HepG2 (cell line): ENCODE data around the gene ENTPD5. TPM values are rescaled to one million over a fixed set of nuclear protein-coding genes. Genes with fewer than 3 reads are reported as not detected.

Source experiments
- CENPX ChIP-seq: sonication (generic); formaldehyde crosslinking; IDR thresholded peaks from 2 replicates; pipeline ENCODE4 v1.9.0; 2021; ENCODE audit warnings: mild to moderate bottlenecking, missing genetic modification reagents, moderate library complexity
- ERF ChIP-seq: IDR thresholded peaks from 2 replicates; pipeline ENCODE4 v1.6.1; 2018; ENCODE audit warnings: missing biosample characterization, missing genetic modification reagents
- FUBP1 ChIP-seq: sonication (generic); formaldehyde crosslinking; IDR thresholded peaks from 2 replicates; pipeline ENCODE4 v1.5.1; 2020; ENCODE audit warnings: missing genetic modification reagents, mild to moderate bottlenecking, borderline replicate concordance
- HNF4G ChIP-seq, 2 experiments: sonication (generic) in 1 of 2; formaldehyde crosslinking in 1 of 2; IDR thresholded peaks; 2 replicates each; pipeline versions ENCODE4 v1.4.0 to v1.6.1; 2011 to 2020; ENCODE audit warnings: borderline replicate concordance in 2 of 2, low read depth in 2 of 2, mild to moderate bottlenecking in 2 of 2, low read length in 1 of 2, missing genetic modification reagents in 1 of 2, moderate library complexity in 1 of 2
- MAF1 ChIP-seq: sonication (generic); formaldehyde crosslinking; IDR thresholded peaks from 2 replicates; pipeline ENCODE4 v1.5.0; 2020; ENCODE audit warnings: missing genetic modification reagents, borderline replicate concordance
- MIXL1 ChIP-seq: IDR thresholded peaks from 2 replicates; pipeline ENCODE4 v1.6.1; 2016
- NFKBIZ ChIP-seq: IDR thresholded peaks from 2 replicates; pipeline ENCODE4 v1.6.1; 2018; ENCODE audit warnings: missing genetic modification reagents, missing compliant biosample characterization
- TCF12 ChIP-seq, 2 experiments: fragments of 450-650 bp in 1 of 2; sonication (generic) in 1 of 2; formaldehyde crosslinking in 1 of 2; IDR thresholded peaks; 2 replicates each; pipeline versions ENCODE4 v1.6.1 to v1.8.0; 2017 to 2022; ENCODE audit warnings: antibody characterized with exemption in 1 of 2, mild to moderate bottlenecking in 1 of 2, missing genetic modification reagents in 1 of 2, moderate library complexity in 1 of 2
- ZBTB37 ChIP-seq: sonication (generic); formaldehyde crosslinking; IDR thresholded peaks from 2 replicates; pipeline ENCODE4 v1.4.0; 2020; ENCODE audit warnings: mild to moderate bottlenecking, missing genetic modification reagents
- ZNF160 ChIP-seq: sonication (generic); formaldehyde crosslinking; IDR thresholded peaks from 2 replicates; pipeline ENCODE4 v1.8.0; 2022; ENCODE audit warnings: mild to moderate bottlenecking, inconsistent platforms, missing genetic modification reagents
- ZNF24 ChIP-seq: fragments of 450-650 bp; IDR thresholded peaks from 2 replicates; pipeline ENCODE4 v1.6.1; 2017; ENCODE audit warnings: antibody characterized with exemption, mild to moderate bottlenecking
- ZNF766 ChIP-seq: sonication (generic); formaldehyde crosslinking; IDR thresholded peaks from 2 replicates; pipeline ENCODE4 v1.5.0; 2020; ENCODE audit warnings: missing genetic modification reagents, borderline replicate concordance
- polyA plus RNA-seq, 8 experiments: library from polyadenylated mRNA; depleted of rRNA in 3 of 8; stranded (reverse) in 7 of 8; unstranded in 1 of 8; fragments of >200 nt; fragmentation: Illumina TruSeq in 4 of 8; extraction: Trizol in 4 of 8; gene quantifications; 2 replicates each; pipeline versions ENCODE4 v1.2.1 to v1.2.3, GENCODE V29; 2011 to 2016; ENCODE audit warnings: low read depth in 4 of 8, missing spikeins in 1 of 8, mixed read lengths in 1 of 8; ENCODE audit not compliant: insufficient read depth in 1 of 8
- total RNA-seq, 5 experiments: library from RNA; depleted of rRNA; stranded (reverse); fragments of >200 nt; fragmentation: Illumina TruSeq; extraction: Trizol; gene quantifications; 2 replicates each; pipeline ENCODE4 v1.2.3, GENCODE V29; 2016; ENCODE audit warnings: low read depth in 1 of 5
- TF ChIP-seq, protein P1 (sequence below): sonication (generic); formaldehyde crosslinking; IDR thresholded peaks from 2 replicates; pipeline ENCODE4 v1.5.1; 2020; ENCODE audit warnings: mild to moderate bottlenecking, missing genetic modification reagents, borderline replicate concordance
- TF ChIP-seq, protein P2 (sequence below): sonication (generic); formaldehyde crosslinking; IDR thresholded peaks from 2 replicates; pipeline ENCODE4 v1.4.0; 2020; ENCODE audit warnings: missing genetic modification reagents
- TF ChIP-seq, protein P3 (sequence below): sonication (generic); formaldehyde crosslinking; IDR thresholded peaks from 2 replicates; pipeline ENCODE4 v1.5.1; 2020; ENCODE audit warnings: mild to moderate bottlenecking, missing genetic modification reagents

Gene ENTPD5
- total and polyA plus RNA-seq, 2 of the 13 experiments (the other 11 are each of a cell fraction or from before 2014, with no cell fraction given) = 33.8 to 43.3 TPM

GRCh38 chr14:73996731-73997107, 22.4 kb downstream of the ENTPD5 start (continued):
- TF ChIP-seq, protein P1, sequence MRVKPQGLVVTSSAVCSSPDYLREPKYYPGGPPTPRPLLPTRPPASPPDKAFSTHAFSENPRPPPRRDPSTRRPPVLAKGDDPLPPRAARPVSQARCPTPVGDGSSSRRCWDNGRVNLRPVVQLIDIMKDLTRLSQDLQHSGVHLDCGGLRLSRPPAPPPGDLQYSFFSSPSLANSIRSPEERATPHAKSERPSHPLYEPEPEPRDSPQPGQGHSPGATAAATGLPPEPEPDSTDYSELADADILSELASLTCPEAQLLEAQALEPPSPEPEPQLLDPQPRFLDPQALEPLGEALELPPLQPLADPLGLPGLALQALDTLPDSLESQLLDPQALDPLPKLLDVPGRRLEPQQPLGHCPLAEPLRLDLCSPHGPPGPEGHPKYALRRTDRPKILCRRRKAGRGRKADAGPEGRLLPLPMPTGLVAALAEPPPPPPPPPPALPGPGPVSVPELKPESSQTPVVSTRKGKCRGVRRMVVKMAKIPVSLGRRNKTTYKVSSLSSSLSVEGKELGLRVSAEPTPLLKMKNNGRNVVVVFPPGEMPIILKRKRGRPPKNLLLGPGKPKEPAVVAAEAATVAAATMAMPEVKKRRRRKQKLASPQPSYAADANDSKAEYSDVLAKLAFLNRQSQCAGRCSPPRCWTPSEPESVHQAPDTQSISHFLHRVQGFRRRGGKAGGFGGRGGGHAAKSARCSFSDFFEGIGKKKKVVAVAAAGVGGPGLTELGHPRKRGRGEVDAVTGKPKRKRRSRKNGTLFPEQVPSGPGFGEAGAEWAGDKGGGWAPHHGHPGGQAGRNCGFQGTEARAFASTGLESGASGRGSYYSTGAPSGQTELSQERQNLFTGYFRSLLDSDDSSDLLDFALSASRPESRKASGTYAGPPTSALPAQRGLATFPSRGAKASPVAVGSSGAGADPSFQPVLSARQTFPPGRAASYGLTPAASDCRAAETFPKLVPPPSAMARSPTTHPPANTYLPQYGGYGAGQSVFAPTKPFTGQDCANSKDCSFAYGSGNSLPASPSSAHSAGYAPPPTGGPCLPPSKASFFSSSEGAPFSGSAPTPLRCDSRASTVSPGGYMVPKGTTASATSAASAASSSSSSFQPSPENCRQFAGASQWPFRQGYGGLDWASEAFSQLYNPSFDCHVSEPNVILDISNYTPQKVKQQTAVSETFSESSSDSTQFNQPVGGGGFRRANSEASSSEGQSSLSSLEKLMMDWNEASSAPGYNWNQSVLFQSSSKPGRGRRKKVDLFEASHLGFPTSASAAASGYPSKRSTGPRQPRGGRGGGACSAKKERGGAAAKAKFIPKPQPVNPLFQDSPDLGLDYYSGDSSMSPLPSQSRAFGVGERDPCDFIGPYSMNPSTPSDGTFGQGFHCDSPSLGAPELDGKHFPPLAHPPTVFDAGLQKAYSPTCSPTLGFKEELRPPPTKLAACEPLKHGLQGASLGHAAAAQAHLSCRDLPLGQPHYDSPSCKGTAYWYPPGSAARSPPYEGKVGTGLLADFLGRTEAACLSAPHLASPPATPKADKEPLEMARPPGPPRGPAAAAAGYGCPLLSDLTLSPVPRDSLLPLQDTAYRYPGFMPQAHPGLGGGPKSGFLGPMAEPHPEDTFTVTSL (CRISPR knock-in tag) = peak; percentile 56; the same call in 1 of the 2 replicates
- TF ChIP-seq HNF4G (IDR thresholded peaks at IDR 0.05; ENCODE audit: borderline replicate concordance, low read depth, low read length) (peak; percentile 13; the same call in 1 of the 2 replicates), HNF4G (CRISPR knock-in tag; IDR thresholded peaks at IDR 0.05; ENCODE audit: borderline replicate concordance, low read depth) (no peak), MAF1 (CRISPR knock-in tag) (no peak), MIXL1 (CRISPR knock-in tag) (no peak), FUBP1 (CRISPR knock-in tag) (no peak), ZBTB37 (CRISPR knock-in tag) (no peak), ZNF24 (no peak), NFKBIZ (0 out of 2 replicates have a peak, but pooled peaks have one; percentile 20), CENPX (CRISPR knock-in tag) (no peak), ZNF766 (CRISPR knock-in tag) (no peak), TCF12 (IDR thresholded peaks at IDR 0.05) (no peak), TCF12 (CRISPR knock-in tag; IDR thresholded peaks at IDR 0.05) (no peak), ERF (no peak; the same call in 1 of the 2 replicates), ZNF160 (CRISPR knock-in tag) (no peak)
- TF ChIP-seq, protein P2, sequence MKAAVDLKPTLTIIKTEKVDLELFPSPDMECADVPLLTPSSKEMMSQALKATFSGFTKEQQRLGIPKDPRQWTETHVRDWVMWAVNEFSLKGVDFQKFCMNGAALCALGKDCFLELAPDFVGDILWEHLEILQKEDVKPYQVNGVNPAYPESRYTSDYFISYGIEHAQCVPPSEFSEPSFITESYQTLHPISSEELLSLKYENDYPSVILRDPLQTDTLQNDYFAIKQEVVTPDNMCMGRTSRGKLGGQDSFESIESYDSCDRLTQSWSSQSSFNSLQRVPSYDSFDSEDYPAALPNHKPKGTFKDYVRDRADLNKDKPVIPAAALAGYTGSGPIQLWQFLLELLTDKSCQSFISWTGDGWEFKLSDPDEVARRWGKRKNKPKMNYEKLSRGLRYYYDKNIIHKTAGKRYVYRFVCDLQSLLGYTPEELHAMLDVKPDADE (CRISPR knock-in tag) = no peak
- TF ChIP-seq, protein P3, sequence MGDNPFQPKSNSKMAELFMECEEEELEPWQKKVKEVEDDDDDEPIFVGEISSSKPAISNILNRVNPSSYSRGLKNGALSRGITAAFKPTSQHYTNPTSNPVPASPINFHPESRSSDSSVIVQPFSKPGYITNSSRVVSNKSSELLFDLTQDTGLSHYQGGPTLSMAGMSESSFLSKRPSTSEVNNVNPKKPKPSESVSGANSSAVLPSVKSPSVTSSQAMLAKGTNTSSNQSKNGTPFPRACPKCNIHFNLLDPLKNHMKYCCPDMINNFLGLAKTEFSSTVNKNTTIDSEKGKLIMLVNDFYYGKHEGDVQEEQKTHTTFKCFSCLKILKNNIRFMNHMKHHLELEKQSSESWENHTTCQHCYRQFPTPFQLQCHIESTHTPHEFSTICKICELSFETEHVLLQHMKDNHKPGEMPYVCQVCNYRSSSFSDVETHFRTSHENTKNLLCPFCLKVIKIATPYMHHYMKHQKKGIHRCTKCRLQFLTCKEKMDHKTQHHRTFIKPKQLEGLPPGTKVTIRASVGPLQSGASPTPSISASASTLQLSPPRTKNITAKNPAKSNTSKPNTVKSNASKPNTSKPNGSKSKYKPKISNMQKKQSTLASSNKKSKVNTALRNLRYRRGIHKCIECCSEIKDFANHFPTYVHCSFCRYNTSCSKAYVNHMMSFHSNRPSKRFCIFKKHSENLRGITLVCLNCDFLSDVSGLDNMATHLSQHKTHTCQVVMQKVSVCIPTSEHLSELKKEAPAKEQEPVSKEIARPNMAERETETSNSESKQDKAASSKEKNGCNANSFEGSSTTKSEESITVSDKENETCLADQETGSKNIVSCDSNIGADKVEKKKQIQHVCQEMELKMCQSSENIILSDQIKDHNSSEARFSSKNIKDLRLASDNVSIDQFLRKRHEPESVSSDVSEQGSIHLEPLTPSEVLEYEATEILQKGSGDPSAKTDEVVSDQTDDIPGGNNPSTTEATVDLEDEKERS (CRISPR knock-in tag) = no peak
